Measurements from ENCODE around the gene IGFLR1. TPM values are rescaled to one million over a fixed set of nuclear protein-coding genes. Genes with fewer than 3 reads are reported as not detected.

IGFLR1 gene
- total and polyA plus RNA-seq, 2 donors (not counting 3 experiments of a cell fraction or from before 2014, with no cell fraction given): 2.6 to 7.6 TPM

- H2AFZ ChIP-seq (ENCODE audit: low read depth, low read length): no peak overlapping the region
- peaks cover 13% of the 10 kb centered on the region for H3K79me2 ChIP-seq (ENCODE audit: control insufficient read depth, insufficient read depth, low read length)
- FAIRE-seq: no peak
- CTCF ChIA-PET: no interaction called here
- DNase-seq (ENCODE audit: low read depth, low spot score): no peak
- POLR2A ChIA-PET: no interaction called here
- no TSS peak for BruUV-seq (replicated peaks)
- H3K4me2 ChIP-seq (ENCODE audit: insufficient read depth, low read length): no peak overlapping the region
- intact Hi-C loops (cut with micrococcal nuclease) (no loop called here), dilution Hi-C loops (cut with MboI; ENCODE audit: extremely low pct_ligation_motif_present, low sequenced_read_pairs) (no loop called here)
- H3K9me1 ChIP-seq (replicated peaks; ENCODE audit: control insufficient read depth, extremely low read depth, insufficient read depth, low read length): no peaks in the 10 kb centered on the region
- H3K36me3 ChIP-seq (ENCODE audit: control insufficient read depth in 2 of 2, extremely low read depth in 1 of 2, insufficient read depth in 2 of 2, low read length in 2 of 2): peaks cover 0 to 13% of the 10 kb centered on the region in 2 experiments
- H3K9me3 ChIP-seq (replicated peaks; ENCODE audit: control insufficient read depth, insufficient read depth, low read length): no peaks in the 10 kb centered on the region
- H3K9ac ChIP-seq (replicated peaks; ENCODE audit: extremely low read depth, insufficient read depth, low read length): no peak overlapping the region
- H4K20me1 ChIP-seq (replicated peaks; ENCODE audit: control insufficient read depth, extremely low read depth, insufficient read depth, low read length): no peaks in the 10 kb centered on the region
- peaks cover 23% of the 10 kb centered on the region for H3K4me1 ChIP-seq (ENCODE audit: control insufficient read depth, extremely low read depth, insufficient read depth, low read length)
- no peak for TF ChIP-seq POLR2AphosphoS5 (IDR thresholded peaks at IDR 0.05; ENCODE audit: insufficient read depth, low read depth, low read length)
- TF ChIP-seq GATA2 (IDR thresholded peaks at IDR 0.05; ENCODE audit: insufficient read depth, insufficient read length, low read depth, low read length): no peak
- TF ChIP-seq EZH2 (IDR thresholded peaks at IDR 0.05; ENCODE audit: borderline replicate concordance, low read depth, low read length, severe bottlenecking): no peak
- no peak for TF ChIP-seq FOS (IDR thresholded peaks at IDR 0.05; ENCODE audit: borderline replicate concordance, insufficient read depth, low read length)
- no peak for TF ChIP-seq JUN (IDR thresholded peaks at IDR 0.05; ENCODE audit: borderline replicate concordance, insufficient read depth, insufficient read length, low read depth)
- no peak for TF ChIP-seq MAX (IDR thresholded peaks at IDR 0.05; ENCODE audit: insufficient read depth, insufficient read length)
- no peak for TF ChIP-seq MYC (IDR thresholded peaks at IDR 0.05; ENCODE audit: low read depth, low read length)
- no peak for TF ChIP-seq CTCF (IDR thresholded peaks at IDR 0.05; ENCODE audit: extremely low read depth in 1 of 2, insufficient read depth in 1 of 2, low read depth in 1 of 2, low read length in 2 of 2)
- TF ChIP-seq POLR2A (IDR thresholded peaks at IDR 0.05; ENCODE audit: low read depth, low read length): no peak
- H3K27me3 ChIP-seq (ENCODE audit: control insufficient read depth in 2 of 2, insufficient read depth in 2 of 2, low read length in 2 of 2): no peaks in the 10 kb centered on the region
- no peak overlapping the region for H3K27ac ChIP-seq (ENCODE audit: insufficient read depth, low read depth, low read length)
- H3K4me3 ChIP-seq (replicated peaks in 1 of 3; ENCODE audit: insufficient read depth in 1 of 3, low read depth in 1 of 3, low read length in 3 of 3): no peak overlapping the region
These were observed 11.6 kb upstream of the IGFLR1 start for GRCh38 chr19:35753634-35754369.
